HG02938 (cell line): ENCODE results near the gene CLIP2.
"Not testable (repeated sequence)": the region's sequence is repeated elsewhere in the genome, so short reads cannot be mapped to it uniquely, and the experiment has no call there.

Experiments used
- ATAC-seq: cut with Tn5 transposase; IDR thresholded peaks from one replicate; pipeline ENCODE4 v1.9.1; 2021; ENCODE audit warnings: mild to moderate bottlenecking, moderate library complexity; ENCODE audit not compliant: unreplicated experiment

Gene CLIP2

DNA sequence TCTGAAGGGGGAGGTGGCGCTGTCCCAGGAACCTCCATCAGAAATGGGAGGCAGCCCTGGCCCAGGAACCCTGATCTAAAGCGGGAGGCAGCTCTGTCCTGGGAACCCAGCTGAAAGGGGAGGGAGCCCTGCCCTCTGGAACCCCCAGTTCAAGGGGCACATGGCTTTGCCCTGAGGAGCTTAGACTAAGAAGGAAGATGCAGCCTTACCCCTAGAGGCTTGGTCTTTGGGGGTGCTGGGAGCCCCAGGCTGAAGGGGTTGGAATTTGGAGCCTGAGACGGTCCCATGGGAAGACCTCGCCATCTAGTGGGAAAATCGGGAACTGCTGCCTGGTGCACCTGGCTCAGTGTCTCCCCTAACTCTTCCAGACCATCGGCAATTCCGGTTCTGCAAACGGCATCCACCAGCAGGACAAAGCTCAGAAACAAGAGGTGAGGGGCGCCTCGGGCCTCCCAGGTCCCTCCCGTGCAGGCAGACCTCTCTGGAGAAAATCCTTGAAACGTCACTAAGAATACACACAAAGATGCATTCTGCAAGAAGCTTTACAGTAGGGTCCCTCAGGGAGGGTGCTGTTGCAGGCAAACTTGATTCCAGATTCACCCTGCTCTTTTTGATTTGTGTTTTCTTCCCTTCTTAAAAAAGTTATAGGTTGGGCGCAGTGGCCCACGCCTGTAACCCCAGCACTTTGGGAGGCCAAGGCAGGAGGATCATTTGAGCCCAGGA lies 112.1 kb downstream of the CLIP2 start:
- no peak for ATAC-seq

DNA sequence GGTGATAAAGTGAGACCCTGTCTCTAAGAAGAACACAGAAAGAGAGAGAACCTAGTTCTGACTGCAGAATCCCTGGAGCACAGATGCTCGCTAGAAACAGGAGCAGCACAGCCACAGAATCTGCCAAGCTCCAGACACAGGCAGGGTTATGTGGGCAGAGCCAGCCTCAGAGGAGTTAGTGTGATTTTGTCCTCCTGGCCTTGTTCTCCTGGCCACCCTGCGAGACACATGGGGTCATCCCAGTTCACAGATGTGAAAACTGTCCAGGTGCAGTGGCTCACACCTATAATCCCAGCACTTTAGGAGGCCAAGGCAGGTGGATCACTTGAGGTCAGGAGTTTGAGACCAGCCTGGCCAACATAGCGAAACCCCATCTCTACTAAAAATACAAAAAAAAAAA lies 113.5 kb downstream of the CLIP2 start:
- not testable (repeated sequence) for ATAC-seq

DNA sequence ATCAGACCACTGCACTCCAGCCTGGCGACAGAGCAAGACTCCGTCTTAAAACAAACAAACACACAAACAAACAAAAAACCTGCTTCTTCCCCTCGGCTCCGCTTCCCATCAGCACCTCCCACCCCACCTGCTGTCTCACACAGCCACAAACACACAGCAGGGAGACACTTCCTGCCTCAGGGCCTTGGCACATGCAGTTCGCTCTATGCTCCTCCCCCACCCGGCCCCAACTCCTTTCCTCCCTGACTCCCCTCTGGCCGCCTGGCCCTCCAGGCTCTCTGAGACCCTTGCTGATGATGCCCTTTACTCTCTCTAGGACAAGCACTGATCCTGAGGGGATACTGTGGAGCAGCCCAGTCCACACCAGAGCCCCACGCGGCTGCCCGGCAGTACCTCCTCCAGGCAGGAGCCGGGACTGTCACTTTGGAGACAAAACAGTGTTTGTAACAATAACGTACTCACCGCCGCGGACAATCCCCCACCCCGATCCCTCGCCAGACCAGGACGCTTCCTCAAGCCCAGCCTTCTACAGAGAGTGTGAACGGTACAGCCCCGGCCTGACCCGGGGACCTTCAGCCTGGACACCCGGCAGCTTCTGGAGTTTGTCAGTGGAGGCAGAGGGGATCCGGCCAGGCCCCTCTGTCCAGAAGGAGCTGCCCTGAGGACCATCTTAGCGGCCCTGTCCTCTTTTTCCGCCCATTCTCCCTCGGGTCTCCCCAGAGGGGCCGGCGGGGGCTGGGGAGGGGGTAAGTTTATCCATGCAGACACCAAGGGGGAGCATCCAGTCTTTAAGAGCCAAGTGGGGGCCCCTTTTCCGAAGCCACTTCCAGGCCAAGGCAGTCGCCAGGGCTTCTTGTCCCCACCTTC lies 114.5 kb downstream of the CLIP2 start:
- ATAC-seq: no peak

DNA sequence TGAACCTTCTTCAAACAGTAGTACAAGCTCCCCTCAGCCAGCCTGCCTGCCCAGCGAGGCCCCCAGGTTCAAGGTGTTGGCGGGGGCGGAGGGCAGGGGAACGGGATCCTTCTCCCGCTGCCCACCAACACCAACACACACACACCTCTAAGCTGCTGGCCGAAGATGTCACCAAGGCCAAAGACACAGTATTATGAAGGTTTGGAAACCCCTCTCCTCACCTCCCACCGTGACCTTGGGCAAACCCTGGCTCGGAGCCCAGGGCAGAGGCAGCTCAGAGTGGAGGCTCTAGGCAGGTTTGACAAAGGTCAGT lies 115.1 kb downstream of the CLIP2 start:
- ATAC-seq: no peak

DNA sequence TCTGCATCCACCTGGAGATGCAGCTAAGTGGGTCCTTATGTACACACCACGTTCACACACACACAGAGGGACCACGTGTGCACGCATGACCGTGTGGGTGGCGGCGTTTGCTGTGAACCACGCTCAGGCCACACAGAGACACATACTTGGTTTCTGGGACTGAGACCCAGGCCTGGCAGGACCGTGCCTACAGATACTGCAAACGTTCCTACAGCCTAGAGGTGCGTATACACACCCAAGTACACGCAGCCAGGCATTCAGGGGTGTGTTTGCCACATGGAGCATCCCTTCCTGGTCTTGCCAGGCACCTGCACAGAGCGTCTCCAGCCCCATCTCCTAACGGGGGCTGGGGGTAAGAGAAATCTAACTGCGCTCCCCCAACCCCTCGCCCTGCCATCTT lies 115.5 kb downstream of the CLIP2 start:
- no peak for ATAC-seq

DNA sequence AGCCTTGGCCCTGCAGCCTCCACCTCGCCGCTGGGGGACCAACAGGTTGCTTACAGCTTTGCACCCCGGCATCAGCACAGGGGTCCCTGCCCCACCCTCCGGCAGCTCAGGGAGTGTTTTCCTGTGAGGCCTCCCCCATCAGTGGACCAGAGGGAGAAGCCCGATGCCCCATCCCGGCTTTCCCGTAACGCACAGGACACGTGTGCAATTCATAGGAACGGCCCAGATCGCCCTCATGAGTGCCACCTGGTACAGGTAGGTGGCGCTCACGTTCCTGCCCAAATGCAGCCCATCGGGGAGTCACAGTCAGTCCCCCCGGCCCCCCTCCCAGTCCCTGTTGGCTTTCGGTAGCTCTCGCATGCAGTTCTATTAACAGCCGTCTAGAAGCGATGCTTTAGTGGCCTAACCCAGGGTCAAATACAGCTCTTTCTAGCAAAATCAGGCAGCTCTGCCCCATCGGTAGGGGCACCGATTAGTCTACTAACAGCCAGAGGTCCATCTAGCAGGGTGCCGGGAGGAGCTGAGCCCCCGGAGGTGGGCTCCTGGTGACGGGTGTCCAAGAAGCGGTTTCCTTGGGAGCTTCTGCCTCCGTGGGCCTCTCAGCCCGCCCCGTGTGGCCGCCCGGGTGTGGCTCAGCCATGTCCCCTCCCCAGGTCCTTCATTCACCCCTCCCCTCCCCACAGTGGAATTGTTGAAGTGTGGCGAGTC lies 116.1 kb downstream of the CLIP2 start:
- no peak for ATAC-seq

DNA sequence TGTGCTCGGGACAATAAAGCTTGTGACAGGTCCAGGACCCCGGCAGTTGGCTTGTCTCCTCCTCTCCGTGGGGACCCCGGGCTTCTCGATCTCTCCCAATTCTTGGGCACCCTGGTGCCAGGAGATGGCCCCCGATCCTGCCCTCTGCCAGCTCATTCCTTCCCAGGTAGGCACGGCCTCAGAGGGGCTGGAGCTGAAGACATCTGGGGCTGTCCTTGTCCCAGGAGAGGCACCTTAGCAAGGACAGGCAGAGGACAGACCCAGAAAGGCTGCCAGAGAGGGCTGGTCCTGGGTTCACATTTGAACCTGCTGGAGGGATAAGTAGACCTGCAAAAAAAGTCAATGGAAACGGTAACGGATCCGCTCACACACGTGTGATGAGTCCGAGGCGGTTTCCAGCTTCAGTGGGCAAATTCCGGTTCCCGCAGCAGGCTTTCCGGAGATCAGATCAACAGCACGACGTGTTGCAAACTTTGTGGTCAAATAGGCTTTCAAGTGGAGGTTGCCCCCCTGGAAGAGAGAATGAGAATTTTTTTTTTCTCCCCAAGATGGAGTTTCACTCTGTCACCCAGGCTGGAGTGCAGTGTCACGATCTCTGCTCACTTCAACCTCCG lies 116.8 kb downstream of the CLIP2 start:
- ATAC-seq: no peak

DNA sequence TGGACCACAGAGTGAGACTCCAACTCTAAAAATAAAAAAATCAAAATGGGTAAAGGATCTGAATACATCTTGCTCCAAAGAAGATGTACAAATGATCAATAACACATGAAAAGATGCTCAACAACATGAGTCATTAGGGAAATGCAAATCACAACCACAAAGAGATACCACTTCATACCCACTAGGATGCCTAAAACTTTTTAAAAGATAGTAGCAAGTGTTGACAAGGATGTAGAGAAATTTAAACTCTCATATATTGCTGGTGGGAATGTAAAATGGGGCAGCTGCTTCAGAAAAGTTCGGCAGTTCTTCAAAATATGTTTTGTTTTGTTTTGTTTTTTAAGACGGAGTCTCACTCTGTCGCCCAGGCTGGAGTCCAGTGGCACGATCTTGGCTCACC lies 118.8 kb downstream of the CLIP2 start:
- no peak for ATAC-seq

DNA sequence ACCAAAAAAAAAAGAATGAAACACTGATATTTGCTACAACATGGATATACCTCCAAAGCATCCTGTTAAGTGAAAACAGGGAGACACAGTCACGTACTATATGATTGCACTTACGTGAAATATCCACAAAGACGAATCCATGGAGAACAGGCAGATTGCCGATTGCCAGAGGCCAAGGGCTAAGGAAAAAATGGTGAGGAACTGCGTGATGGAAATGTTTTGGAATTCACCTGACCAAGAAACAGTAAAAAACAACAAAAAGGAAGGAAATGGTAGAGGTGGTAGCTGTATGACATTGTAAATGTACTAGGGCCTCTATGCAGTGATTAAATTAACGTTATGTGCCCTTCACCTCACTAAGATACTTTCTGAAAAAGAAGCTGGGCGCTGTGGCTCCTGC lies 120.4 kb downstream of the CLIP2 start:
- no peak for ATAC-seq

DNA sequence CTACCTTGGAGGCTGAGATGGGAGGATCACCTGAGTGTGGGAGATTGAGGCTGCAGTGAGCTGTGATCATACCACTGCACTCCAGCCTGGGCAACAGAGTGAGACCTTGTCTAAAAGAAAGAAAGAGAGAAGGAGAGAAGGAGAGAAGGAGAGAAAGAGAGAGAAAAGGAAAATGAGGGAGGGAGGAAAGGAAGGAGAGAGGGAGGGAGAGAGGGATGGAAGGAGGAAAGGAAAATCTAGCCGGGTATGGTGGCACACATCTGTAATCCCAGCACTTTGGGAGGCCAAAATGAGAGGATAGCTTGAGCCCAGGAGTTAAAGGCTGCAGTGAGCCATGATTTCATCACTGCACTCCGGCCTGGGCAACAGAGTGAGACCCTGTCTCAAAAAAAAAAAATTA lies 121.6 kb downstream of the CLIP2 start:
- ATAC-seq: no peak

DNA sequence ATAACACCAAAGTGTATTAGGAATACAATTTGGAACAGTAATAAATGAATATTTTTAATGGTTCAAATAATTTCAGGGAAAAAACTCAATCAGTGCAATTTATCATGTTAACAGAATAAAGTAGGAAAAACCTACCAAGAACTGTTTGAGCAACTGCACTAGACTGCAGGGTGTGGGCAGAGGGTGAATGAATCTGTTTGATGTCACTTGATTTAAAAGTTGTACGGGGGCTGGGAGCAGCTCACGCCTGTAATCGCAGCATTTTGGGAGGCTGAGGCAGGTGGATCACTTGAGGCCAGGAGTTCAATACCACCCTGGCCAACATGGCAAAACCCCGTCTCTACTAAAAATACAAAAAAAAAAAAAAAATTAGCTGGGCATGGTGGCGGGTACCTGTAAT lies 122.4 kb downstream of the CLIP2 start:
- ATAC-seq: not testable (repeated sequence)

DNA sequence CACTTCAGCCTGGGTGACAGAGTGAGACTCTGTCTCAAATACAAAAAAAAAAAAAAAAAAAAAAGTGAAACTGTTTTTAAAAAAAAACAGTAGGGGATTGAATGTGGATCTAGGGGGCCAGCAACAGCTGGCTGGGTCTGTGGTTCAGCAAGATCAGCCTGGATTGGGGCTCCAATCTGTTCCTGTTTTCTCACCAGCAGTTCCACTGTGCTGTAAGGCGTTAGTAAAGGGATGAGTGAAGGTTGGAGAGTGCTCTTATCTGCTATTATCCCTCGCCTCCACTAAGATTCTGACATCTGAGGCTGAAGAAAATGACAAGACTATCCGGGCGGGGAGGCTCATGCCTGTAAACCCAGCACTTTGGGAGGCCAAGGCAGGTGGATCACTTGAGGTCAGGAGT lies 122.8 kb downstream of the CLIP2 start:
- ATAC-seq: no peak

DNA sequence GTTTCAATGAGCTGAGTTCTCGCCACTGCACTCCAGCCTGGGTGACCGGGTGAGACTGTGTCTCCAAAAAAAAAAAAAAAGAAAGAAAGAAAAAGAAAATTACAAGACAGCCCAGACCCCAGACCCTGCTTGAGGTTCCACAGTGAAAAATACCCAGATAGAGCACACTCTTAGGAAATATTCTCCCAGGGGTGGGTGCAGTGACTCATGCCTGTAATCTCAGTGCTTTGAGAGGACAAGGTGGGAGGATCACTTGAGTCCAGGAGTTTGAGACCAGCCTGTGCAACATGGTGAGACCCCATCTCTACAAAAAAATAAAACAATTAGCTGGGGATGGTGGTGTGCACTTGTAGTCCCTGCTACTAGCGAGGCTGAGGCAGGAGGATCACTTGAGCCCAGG lies 123.4 kb downstream of the CLIP2 start:
- no peak for ATAC-seq

DNA sequence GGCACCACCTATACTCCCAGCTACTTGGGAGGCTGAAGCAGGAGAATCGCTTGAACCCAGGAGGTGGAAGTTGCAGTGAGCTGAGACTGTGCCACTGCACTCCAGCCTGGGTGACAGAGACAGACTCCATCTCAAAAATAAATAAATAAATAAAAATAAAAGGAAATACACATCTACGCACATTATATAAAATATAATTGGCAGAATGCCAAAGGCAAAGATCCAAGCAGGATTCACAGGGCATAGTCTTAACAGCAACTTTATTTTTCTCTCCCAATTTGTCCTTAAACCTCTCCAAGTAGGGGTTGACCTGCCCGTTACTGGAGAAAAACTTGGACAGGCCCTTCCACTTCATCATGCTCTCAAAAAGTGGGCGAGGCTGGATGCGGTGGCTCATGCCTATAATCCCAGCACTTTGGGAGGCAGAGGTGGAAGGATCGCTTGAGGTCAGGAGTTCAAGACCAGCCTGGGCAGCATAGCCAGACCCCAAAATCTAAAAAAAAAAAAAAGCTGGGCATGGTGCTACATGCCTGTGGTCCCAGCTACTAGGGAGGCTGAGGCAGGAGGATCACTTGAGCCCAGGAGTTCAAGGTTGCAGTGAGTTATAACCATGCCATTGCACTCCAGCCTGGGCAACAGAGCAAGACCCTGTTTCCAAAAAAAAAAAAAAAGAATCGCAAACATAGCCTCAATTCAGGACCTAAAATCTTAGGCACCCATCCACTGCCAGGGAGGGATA lies 125.6 kb downstream of the CLIP2 start:
- ATAC-seq: not testable (repeated sequence)

DNA sequence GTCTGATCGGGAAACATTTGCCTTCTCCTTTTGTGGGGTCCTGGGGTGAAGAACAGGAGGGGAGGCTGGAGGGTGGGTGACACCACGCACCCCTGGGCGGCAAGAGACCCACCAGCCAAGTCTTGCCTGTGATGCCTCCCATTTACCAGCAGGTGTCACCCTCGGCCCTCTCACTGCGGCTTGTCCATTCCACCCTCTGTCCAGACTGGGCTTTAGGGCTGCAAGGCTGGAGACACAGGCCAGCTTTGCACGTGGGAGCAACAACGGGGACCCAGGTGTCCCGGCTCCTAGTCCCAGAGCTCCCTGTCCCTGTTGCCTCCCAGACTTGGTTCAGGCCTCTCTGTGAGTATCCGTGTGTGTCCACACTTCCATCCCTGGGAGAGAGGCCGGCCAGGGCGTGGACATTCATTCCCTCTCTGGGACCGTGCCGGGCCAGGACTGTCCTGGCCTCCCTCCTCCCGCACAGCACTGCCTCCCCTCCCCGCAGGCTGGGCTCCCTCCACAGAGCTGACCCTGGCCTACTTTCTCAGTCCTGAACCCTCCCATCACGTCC lies 128.3 kb downstream of the CLIP2 start:
- ATAC-seq: no peak

DNA sequence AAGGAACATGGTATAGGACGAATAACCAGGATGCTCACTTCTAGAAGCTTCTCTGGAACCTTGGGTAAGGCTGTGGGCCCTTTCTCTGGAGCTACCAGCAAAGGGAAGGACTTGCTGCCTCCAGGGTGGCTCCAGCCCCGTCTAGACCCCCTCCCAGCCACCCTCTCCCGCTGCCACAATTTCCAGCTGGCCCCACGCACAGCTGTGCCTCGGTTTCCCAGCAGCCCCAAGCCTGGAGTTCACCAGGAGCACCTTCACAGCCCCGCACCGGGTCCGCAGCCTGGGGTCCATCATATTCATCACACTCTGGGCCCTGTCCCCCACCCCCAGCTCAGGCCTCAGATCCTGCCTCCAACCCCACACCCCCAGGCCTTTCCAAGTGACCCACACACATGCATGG lies 128.9 kb downstream of the CLIP2 start:
- no peak for ATAC-seq

DNA sequence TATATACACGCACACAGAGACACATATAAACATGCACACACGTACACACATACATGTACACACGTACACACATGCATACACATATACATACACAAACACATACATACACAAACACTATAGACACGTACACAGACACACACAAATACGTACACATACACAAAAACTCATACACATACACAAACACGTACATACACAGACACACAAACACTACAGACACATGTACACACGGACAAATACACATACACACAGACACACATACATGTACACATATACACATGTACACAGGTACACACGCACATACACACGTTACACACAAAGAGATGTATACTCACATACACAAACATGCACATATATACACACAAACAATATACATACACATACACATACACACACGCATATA lies 129.3 kb downstream of the CLIP2 start:
- no peak for ATAC-seq

DNA sequence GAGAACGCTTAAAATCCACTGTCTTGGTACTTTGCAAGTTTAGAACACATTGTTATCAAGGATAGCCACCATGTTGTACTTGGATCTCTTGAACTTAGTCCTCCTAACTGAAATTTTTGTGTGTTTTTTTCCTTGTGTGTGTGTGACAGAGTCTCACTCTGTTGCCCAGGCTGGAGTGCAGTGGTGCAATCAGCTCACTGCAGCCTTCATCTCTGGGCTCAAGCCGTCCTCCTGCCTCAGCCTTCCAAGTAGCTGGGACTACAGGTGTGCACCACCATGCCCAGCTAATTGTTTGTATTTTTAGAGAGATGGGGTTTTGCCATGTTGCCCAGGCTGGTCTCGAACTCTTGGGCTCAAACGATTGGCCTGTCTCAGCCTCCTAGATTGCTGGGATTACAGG lies 130.0 kb downstream of the CLIP2 start:
- ATAC-seq: not testable (repeated sequence)

DNA sequence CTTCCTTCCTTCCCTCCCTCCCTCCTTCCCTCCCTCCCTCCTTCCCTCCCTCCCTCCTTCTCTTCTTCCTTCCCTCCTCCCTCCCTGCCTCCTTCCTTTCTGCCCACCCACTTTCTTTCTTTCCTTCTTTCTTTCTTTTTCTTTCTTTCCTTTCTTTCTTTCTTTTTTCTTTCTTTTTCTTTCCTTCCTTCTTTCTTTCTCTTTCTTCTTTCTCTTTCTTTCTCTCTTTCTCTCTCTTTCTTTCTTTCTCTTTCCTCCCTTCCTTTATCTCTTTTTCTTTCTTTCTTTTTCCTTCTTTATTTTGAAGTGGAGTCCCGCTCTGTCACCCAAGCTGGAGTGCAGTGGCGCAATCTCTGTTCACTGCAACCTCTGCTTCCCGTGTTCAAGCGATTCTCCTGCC lies 130.8 kb downstream of the CLIP2 start:
- ATAC-seq: no peak

DNA sequence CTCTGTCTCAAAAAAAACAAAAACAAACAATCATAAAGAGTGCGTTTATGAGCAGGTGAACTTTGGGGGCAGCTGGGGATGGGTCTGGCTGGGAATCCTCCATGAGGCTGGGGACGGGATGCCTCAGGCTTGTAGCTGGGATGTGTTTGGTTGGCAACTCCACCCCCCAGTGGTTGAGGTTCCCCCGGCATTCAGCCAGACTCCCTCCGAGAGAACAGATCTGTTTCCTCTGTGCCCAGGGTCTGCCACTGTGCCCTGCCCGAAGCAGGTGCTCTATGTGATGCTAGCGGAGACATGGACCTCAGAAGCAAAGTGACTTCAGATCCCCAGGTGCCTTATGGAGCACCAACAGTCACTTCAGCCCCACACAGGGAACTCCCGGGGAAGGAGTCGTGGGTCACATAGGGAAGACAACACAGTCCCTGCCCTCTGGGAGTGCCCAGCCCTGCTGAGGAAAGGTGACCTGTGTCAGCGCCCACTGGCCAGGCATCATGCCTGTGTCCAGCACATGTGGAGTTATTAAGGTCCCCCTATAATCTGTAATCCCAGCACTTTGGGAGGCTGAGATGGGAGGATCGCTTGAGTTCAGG lies 135.2 kb downstream of the CLIP2 start:
- no peak for ATAC-seq
